Natural killer cell (primary cell): ENCODE measurements around the gene ACP2. TPM values are rescaled to one million over a fixed set of nuclear protein-coding genes. Genes with fewer than 3 reads are reported as not detected.

Experiments used
- ATAC-seq, 3 donors: fragments of 150-1000 bp in 2 of 3; fragments of 200-7000 bp in 1 of 3; cut with Tn5 transposase; 1 replicate in 1 of 3; 2 replicates in 2 of 3; pipeline ENCODE4 v1.10.0; 2021; ENCODE audit warnings: mild to moderate bottlenecking in 2 of 3, moderate library complexity in 2 of 3
- DNase-seq, 2 donors: peaks; one replicate each; pipeline versions ENCODE4 v3.0.0 to v3.0.0-alpha.2; 2013 to 2021; ENCODE audit warnings: mixed read lengths in 1 of 2
- H3K27ac ChIP-seq: one replicate; pipeline ENCODE4 v1.5.1; 2013; ENCODE audit warnings: mild to moderate bottlenecking, low read length
- H3K27me3 ChIP-seq: one replicate; pipeline ENCODE4 v1.6.1; 2013; ENCODE audit warnings: low read length; ENCODE audit not compliant: control insufficient read depth, insufficient read depth
- H3K36me3 ChIP-seq: one replicate; pipeline ENCODE4 v1.6.1; 2013; ENCODE audit warnings: low read length; ENCODE audit not compliant: control insufficient read depth, insufficient read depth
- H3K4me1 ChIP-seq: one replicate; pipeline ENCODE4 v1.6.1; 2013; ENCODE audit warnings: low read length; ENCODE audit not compliant: control insufficient read depth, insufficient read depth
- H3K4me3 ChIP-seq: one replicate; pipeline ENCODE4 v1.5.1; 2013; ENCODE audit warnings: low read length
- H3K9me3 ChIP-seq: one replicate; pipeline ENCODE4 v1.6.1; 2013; ENCODE audit warnings: low read length; ENCODE audit not compliant: control insufficient read depth, insufficient read depth
- H3K27ac Mint-ChIP-seq, 2 donors: one replicate each; pipeline ENCODE4 v1.8.0; 2022; ENCODE audit warnings: mild to moderate bottlenecking in 2 of 2, mixed read lengths in 2 of 2, moderate library complexity in 1 of 2
- H3K27me3 Mint-ChIP-seq, 2 donors: one replicate each; pipeline ENCODE4 v1.8.0; 2022; ENCODE audit warnings: low read depth in 2 of 2, mixed read lengths in 2 of 2
- H3K36me3 Mint-ChIP-seq: one replicate; pipeline ENCODE4 v1.8.0; 2022; ENCODE audit warnings: mixed read lengths
- H3K4me1 Mint-ChIP-seq, 2 donors: one replicate each; pipeline ENCODE4 v1.8.0; 2022; ENCODE audit warnings: mixed read lengths in 2 of 2
- H3K4me3 Mint-ChIP-seq: one replicate; pipeline ENCODE4 v1.8.0; 2022; ENCODE audit warnings: mild to moderate bottlenecking, moderate library complexity, mixed read lengths
- H3K9me3 Mint-ChIP-seq, 2 donors: one replicate each; pipeline ENCODE4 v1.8.0; 2022; ENCODE audit warnings: mixed read lengths in 2 of 2
- WGBS: methylation state at CpG from one replicate; pipeline ENCODE4 v1.1.7; 2013; ENCODE audit warnings: missing lambda C conversion rate; ENCODE audit not compliant: insufficient coverage; 5-methylcytosine and 5-hydroxymethylcytosine counted together
- intact Hi-C: fragments of 100-400 bp; cut with micrococcal nuclease; formaldehyde crosslinking; loops from one replicate; pipeline ENCODE4 v1.14.2; 2022
- total RNA-seq, 4 donors: library from RNA; stranded (reverse); fragments of 120-200 nt in 1 of 4; gene quantifications; one replicate each; pipeline versions ENCODE4 v1.2.3 to v1.2.4, GENCODE V29; 2013 to 2022
- TF ChIP-seq, protein P1 (sequence below): fragments of 200-600 bp; IDR thresholded peaks from one replicate; pipeline ENCODE4 v1.8.0; 2022; ENCODE audit warnings: antibody characterized with exemption

The ACP2 gene
- total RNA-seq, 3 donors from 2014 or later (not counting 1 experiment from before 2014, with no cell fraction given) = 15.5 to 21.9 (median 16.8) TPM

GRCh38 chr11:47258317-47258902 lies 9.8 kb upstream of the ACP2 start:
- Mint-ChIP-seq H3K27ac (peak overlapping the region; percentile 75 to 91), H3K36me3 (no peaks in the 10 kb centered on the region), H3K4me1 (peaks cover 22 to 29% of the 10 kb centered on the region in 2 donors), H3K4me3 (peak overlapping the region; percentile 86), H3K27me3 (no peaks in the 10 kb centered on the region), H3K9me3 (no peaks in the 10 kb centered on the region)
- TF ChIP-seq, protein P1, sequence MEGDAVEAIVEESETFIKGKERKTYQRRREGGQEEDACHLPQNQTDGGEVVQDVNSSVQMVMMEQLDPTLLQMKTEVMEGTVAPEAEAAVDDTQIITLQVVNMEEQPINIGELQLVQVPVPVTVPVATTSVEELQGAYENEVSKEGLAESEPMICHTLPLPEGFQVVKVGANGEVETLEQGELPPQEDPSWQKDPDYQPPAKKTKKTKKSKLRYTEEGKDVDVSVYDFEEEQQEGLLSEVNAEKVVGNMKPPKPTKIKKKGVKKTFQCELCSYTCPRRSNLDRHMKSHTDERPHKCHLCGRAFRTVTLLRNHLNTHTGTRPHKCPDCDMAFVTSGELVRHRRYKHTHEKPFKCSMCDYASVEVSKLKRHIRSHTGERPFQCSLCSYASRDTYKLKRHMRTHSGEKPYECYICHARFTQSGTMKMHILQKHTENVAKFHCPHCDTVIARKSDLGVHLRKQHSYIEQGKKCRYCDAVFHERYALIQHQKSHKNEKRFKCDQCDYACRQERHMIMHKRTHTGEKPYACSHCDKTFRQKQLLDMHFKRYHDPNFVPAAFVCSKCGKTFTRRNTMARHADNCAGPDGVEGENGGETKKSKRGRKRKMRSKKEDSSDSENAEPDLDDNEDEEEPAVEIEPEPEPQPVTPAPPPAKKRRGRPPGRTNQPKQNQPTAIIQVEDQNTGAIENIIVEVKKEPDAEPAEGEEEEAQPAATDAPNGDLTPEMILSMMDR = no peak
- H3K27ac ChIP-seq = no peak overlapping the region
- H3K4me1 ChIP-seq = peaks cover 33% of the 10 kb centered on the region
- no peaks in the 10 kb centered on the region for H3K27me3 ChIP-seq
- intact Hi-C loops = loop anchor here (5.0 kb wide), 1 partner anchor 149 kb away; the partner anchor contains the start of gene SLC39A13
- H3K9me3 ChIP-seq = no peaks in the 10 kb centered on the region
- ATAC-seq (no peak), DNase-seq (no peak)
- H3K36me3 ChIP-seq = no peaks in the 10 kb centered on the region
- peak overlapping the region; percentile 14 for H3K4me3 ChIP-seq
- 72% methylated on average over 11 of the region's 11 CpGs for WGBS

DNA sequence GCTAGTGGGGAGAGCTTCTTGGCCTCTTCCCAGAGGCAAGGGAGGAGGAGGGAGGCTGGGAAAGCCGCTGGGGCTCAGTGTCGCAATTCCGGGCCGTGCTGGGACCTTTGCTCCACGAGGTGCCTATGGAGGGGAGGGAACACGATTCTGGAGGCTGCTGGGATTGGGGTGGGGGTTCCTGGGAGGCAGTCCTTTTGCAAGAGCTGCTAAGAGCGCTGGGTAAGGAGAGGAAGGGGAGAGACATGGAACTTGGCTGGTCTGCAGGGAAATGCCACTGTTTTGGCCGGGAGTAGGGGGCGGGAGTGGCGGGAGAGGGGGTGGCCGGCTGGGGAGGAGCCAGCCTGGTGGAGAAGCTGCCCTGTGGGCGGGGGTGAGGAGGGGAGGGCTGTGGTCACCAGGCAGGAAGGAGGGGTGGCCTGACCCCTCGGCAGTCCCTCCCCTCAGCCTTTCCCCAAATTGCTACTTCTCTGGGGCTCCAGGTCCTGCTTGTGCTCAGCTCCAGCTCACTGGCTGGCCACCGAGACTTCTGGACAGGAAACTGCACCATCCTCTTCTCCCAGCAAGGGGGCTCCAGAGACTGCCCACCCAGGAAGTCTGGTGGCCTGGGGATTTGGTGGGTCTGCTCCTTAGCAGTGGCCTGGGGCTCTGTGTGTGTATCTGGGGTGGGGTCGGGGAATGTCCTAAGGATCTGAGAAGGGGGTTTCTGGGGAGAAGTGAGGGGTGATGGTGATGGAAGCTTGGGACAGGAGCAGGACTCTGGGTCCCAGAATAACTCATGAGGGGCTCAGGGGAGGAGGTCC lies 9.1 kb upstream of the ACP2 start, which contains the start of gene NR1H3:
TSS of gene NR1H3 (plus strand) at position 480 of the 800 bp plus-strand sequence. CDS start 1,221 bp downstream, outside the sequence.
- Histone ChIP-seq H3K27ac (peak within 1 kb of the TSS; percentile 18), H3K4me3 (peak within 1 kb of the TSS; percentile 14), H3K36me3 (no peaks in the 10 kb centered on the region), H3K27me3 (no peaks in the 10 kb centered on the region), H3K9me3 (no peaks in the 10 kb centered on the region), H3K4me1 (peaks cover 33% of the 10 kb centered on the region)
- peak; percentile 57 to 84 (median 82) for ATAC-seq
- Mint-ChIP-seq H3K4me3 (peak within 1 kb of the TSS; percentile 86), H3K9me3 (no peaks in the 10 kb centered on the region), H3K27ac (peak within 1 kb of the TSS; percentile 75 to 91), H3K4me1 (peaks cover 22 to 29% of the 10 kb centered on the region in 2 donors), H3K36me3 (no peaks in the 10 kb centered on the region), H3K27me3 (no peaks in the 10 kb centered on the region)
- TF ChIP-seq, protein P1 = peak; percentile 52
- DNase-seq = peak; percentile 30 to 34
- intact Hi-C loops = loop anchor here (5.0 kb wide), 1 partner anchor 150 kb away; the partner anchor contains the start of gene SLC39A13
- 23% methylated on average over 14 of the region's 15 CpGs for WGBS

DNA sequence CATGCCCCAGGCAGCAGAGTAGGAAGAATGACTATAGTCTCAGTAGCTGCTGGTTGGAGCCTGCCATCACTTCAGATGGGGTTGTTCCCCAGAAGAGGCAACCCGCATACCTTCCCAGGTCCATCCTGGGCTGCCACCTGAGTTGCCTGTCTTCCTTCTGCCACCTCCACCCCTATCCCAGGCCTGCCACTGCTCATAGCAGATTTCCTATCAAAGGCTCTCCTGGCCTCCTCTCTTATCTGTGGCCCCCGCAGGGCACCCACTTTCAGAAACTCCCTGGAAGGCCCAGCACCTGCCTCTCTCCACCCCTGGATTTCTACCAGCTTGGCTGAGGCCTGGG lies 8.5 kb upstream of the ACP2 start:
- H3K4me1 ChIP-seq = peaks cover 33% of the 10 kb centered on the region
- no peak for ATAC-seq
- 69% methylated on average over 2 of the region's 2 CpGs for WGBS
- H3K27ac Mint-ChIP-seq = peak overlapping the region in 1 of 2 donors; percentile 91
- no peaks in the 10 kb centered on the region for H3K36me3 Mint-ChIP-seq
- no peak overlapping the region for H3K27ac ChIP-seq
- no peaks in the 10 kb centered on the region for H3K9me3 ChIP-seq
- TF ChIP-seq, protein P1 = no peak
- no peaks in the 10 kb centered on the region for H3K27me3 ChIP-seq
- no peaks in the 10 kb centered on the region for H3K27me3 Mint-ChIP-seq
- H3K9me3 Mint-ChIP-seq = no peaks in the 10 kb centered on the region
- intact Hi-C loops = loop anchor here (5.0 kb wide), 1 partner anchor 150 kb away; the partner anchor contains the start of gene SLC39A13
- H3K4me1 Mint-ChIP-seq = peaks cover 22 to 30% of the 10 kb centered on the region in 2 donors
- H3K4me3 Mint-ChIP-seq = no peak overlapping the region
- no peaks in the 10 kb centered on the region for H3K36me3 ChIP-seq
- H3K4me3 ChIP-seq = no peak overlapping the region
- no peak for DNase-seq
